ENCODE results near the gene PRKD1.

The PRKD1 gene

GRCh38 chr14:29927376-29928116 lies at the start of gene PRKD1:
Gene PRKD1 (minus strand): TSS chr14:29927847.
- no peak within 1 kb of the TSS for H3K27ac ChIP-seq (ENCODE audit: low read length)
- peaks cover 8% of the 10 kb centered on the region for H3K27me3 ChIP-seq (ENCODE audit: control insufficient read depth, insufficient read depth, low read length)
- peaks cover 8% of the 10 kb centered on the region for H3K4me1 ChIP-seq (ENCODE audit: control insufficient read depth, insufficient read depth, low read length)
- DNase-seq (ENCODE audit: low read depth, low spot score) = no peak
- H3K9me3 ChIP-seq (ENCODE audit: control insufficient read depth, insufficient read depth, low read length) = no peaks in the 10 kb centered on the region
- WGBS (ENCODE audit: insufficient coverage, insufficient read length) = no CpG with 5 or more reads among the region's 91 CpGs
- H3K36me3 ChIP-seq (ENCODE audit: control insufficient read depth, insufficient read depth, low read length) = no peaks in the 10 kb centered on the region
- H3K4me3 ChIP-seq (ENCODE audit: low read length) = peak within 1 kb of the TSS; percentile 54

DNA sequence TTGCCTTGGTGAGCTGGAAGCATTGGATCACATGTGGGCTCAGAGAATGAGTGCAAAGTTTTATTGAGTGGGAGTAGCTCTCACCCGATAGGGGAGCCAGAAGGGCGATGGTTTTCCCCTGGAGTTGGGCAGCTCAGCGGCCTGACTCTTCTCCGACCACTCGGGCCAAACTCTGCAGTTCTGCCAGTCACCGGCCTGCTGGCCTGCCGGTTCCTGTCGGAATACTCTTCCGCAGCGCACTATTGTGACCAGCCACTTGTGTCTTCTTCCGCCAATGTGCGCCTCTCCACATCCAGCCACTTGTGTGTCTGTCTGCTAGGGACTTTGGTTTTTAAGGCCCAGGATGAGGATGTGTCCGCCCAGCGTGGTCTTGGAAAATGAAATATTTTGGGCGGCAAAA lies 43.5 kb upstream of the PRKD1 start:
- Histone ChIP-seq H3K27ac (ENCODE audit: low read length) (no peak overlapping the region), H3K4me3 (ENCODE audit: low read length) (no peak overlapping the region), H3K27me3 (ENCODE audit: control insufficient read depth, insufficient read depth, low read length) (no peaks in the 10 kb centered on the region), H3K9me3 (ENCODE audit: control insufficient read depth, insufficient read depth, low read length) (no peaks in the 10 kb centered on the region), H3K4me1 (ENCODE audit: control insufficient read depth, insufficient read depth, low read length) (no peaks in the 10 kb centered on the region), H3K36me3 (ENCODE audit: control insufficient read depth, insufficient read depth, low read length) (no peaks in the 10 kb centered on the region)
- WGBS (ENCODE audit: insufficient coverage, insufficient read length) = no CpG with 5 or more reads among the region's 15 CpGs
- no peak for DNase-seq (ENCODE audit: low read depth, low spot score)

DNA sequence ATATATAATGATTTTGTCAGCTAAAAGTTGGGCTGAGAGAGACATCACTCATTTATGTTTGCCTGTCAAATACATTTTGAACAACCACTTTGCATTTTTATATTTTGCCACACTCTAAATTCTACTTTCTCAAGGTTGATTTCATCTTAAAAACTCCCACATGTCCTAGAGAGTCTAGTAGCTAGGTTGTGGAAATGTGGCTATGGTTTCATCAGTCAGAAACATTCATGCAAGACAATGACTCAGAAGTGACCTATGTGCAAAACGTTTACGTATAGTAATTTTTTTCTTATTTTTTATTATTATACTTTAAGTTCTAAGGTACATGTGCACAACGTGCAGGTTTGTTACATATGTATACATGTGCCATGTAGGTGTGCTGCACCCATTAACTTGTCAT lies 27.4 kb upstream of the PRKD1 start:
- WGBS (ENCODE audit: insufficient coverage, insufficient read length) = no CpG with 5 or more reads among the region's 3 CpGs
- Histone ChIP-seq H3K27me3 (ENCODE audit: control insufficient read depth, insufficient read depth, low read length) (no peaks in the 10 kb centered on the region), H3K27ac (ENCODE audit: low read length) (no peak overlapping the region), H3K4me1 (ENCODE audit: control insufficient read depth, insufficient read depth, low read length) (no peaks in the 10 kb centered on the region), H3K9me3 (ENCODE audit: control insufficient read depth, insufficient read depth, low read length) (no peaks in the 10 kb centered on the region), H3K36me3 (ENCODE audit: control insufficient read depth, insufficient read depth, low read length) (no peaks in the 10 kb centered on the region), H3K4me3 (ENCODE audit: low read length) (no peak overlapping the region)
- no peak for DNase-seq (ENCODE audit: low read depth, low spot score)

- DNase-seq (ENCODE audit: low read depth, low spot score) = no peak
- Histone ChIP-seq H3K4me1 (ENCODE audit: control insufficient read depth, insufficient read depth, low read length) (no peaks in the 10 kb centered on the region), H3K36me3 (ENCODE audit: control insufficient read depth, insufficient read depth, low read length) (no peaks in the 10 kb centered on the region), H3K4me3 (ENCODE audit: low read length) (no peak overlapping the region), H3K9me3 (ENCODE audit: control insufficient read depth, insufficient read depth, low read length) (no peaks in the 10 kb centered on the region), H3K27ac (ENCODE audit: low read length) (no peak overlapping the region), H3K27me3 (ENCODE audit: control insufficient read depth, insufficient read depth, low read length) (no peaks in the 10 kb centered on the region)
- no CpG with 5 or more reads among the region's 6 CpGs for WGBS (ENCODE audit: insufficient coverage, insufficient read length)
Observed at GRCh38 chr14:29953501-29953900, 25.9 kb upstream of the PRKD1 start.

- DNase-seq (ENCODE audit: low read depth, low spot score) = no peak
- Histone ChIP-seq H3K9me3 (ENCODE audit: control insufficient read depth, insufficient read depth, low read length) (no peaks in the 10 kb centered on the region), H3K27me3 (ENCODE audit: control insufficient read depth, insufficient read depth, low read length) (peaks cover 1% of the 10 kb centered on the region; the same call in 1 of the 2 replicates), H3K36me3 (ENCODE audit: control insufficient read depth, insufficient read depth, low read length) (no peaks in the 10 kb centered on the region), H3K27ac (ENCODE audit: low read length) (no peak overlapping the region), H3K4me1 (ENCODE audit: control insufficient read depth, insufficient read depth, low read length) (peaks cover 2% of the 10 kb centered on the region), H3K4me3 (ENCODE audit: low read length) (no peak overlapping the region)
Observed at GRCh38 chr14:29944091-29944490, 16.4 kb upstream of the PRKD1 start.

GRCh38 chr14:29941401-29941800 lies 13.8 kb upstream of the PRKD1 start:
- Histone ChIP-seq H3K27me3 (ENCODE audit: control insufficient read depth, insufficient read depth, low read length) (peaks cover 1% of the 10 kb centered on the region; the same call in 1 of the 2 replicates), H3K4me3 (ENCODE audit: low read length) (no peak overlapping the region), H3K27ac (ENCODE audit: low read length) (no peak overlapping the region), H3K9me3 (ENCODE audit: control insufficient read depth, insufficient read depth, low read length) (no peaks in the 10 kb centered on the region), H3K36me3 (ENCODE audit: control insufficient read depth, insufficient read depth, low read length) (no peaks in the 10 kb centered on the region), H3K4me1 (ENCODE audit: control insufficient read depth, insufficient read depth, low read length) (peaks cover 2% of the 10 kb centered on the region)
- no peak for DNase-seq (ENCODE audit: low read depth, low spot score)
- WGBS (ENCODE audit: insufficient coverage, insufficient read length) = no CpG with 5 or more reads among the region's 2 CpGs

- DNase-seq (ENCODE audit: low read depth, low spot score) = no peak
- no peak overlapping the region for H3K27ac ChIP-seq (ENCODE audit: low read length)
- no peaks in the 10 kb centered on the region for H3K36me3 ChIP-seq (ENCODE audit: control insufficient read depth, insufficient read depth, low read length)
- H3K4me1 ChIP-seq (ENCODE audit: control insufficient read depth, insufficient read depth, low read length) = peaks cover 2% of the 10 kb centered on the region
- no CpG with 5 or more reads among the region's 3 CpGs for WGBS (ENCODE audit: insufficient coverage, insufficient read length)
- H3K9me3 ChIP-seq (ENCODE audit: control insufficient read depth, insufficient read depth, low read length) = no peaks in the 10 kb centered on the region
- no peak overlapping the region for H3K4me3 ChIP-seq (ENCODE audit: low read length)
- H3K27me3 ChIP-seq (ENCODE audit: control insufficient read depth, insufficient read depth, low read length) = peaks cover 1% of the 10 kb centered on the region; the same call in 1 of the 2 replicates
Observed at GRCh38 chr14:29940482-29940881, 12.8 kb upstream of the PRKD1 start.

DNA sequence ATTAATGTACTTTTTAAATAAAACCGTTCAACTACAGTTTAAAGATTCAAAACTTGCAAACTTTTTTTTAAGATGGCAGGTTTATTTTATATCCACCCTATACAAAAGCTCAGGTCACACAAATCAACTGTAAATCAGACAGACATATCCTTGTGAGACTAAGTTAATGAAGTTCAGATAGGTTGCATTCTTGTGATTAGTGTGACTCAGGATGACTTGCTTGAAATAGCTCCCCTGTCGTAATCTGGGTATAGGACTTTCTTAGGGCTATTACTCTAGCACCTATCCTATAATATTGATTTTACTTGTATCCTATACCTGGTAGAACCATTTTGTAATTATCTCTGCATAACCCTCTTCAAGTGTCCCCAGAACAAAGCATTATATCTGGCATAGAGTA lies 9.5 kb upstream of the PRKD1 start:
- Histone ChIP-seq H3K4me3 (ENCODE audit: low read length) (no peak overlapping the region), H3K9me3 (ENCODE audit: control insufficient read depth, insufficient read depth, low read length) (no peaks in the 10 kb centered on the region), H3K27ac (ENCODE audit: low read length) (no peak overlapping the region), H3K36me3 (ENCODE audit: control insufficient read depth, insufficient read depth, low read length) (no peaks in the 10 kb centered on the region), H3K4me1 (ENCODE audit: control insufficient read depth, insufficient read depth, low read length) (peaks cover 2% of the 10 kb centered on the region), H3K27me3 (ENCODE audit: control insufficient read depth, insufficient read depth, low read length) (peaks cover 1% of the 10 kb centered on the region; the same call in 1 of the 2 replicates)
- no CpG with 5 or more reads among the region's 2 CpGs for WGBS (ENCODE audit: insufficient coverage, insufficient read length)
- DNase-seq (ENCODE audit: low read depth, low spot score) = no peak

- Histone ChIP-seq H3K4me3 (ENCODE audit: low read length) (no peak overlapping the region), H3K9me3 (ENCODE audit: control insufficient read depth, insufficient read depth, low read length) (no peaks in the 10 kb centered on the region), H3K36me3 (ENCODE audit: control insufficient read depth, insufficient read depth, low read length) (no peaks in the 10 kb centered on the region), H3K4me1 (ENCODE audit: control insufficient read depth, insufficient read depth, low read length) (peaks cover 7% of the 10 kb centered on the region), H3K27me3 (ENCODE audit: control insufficient read depth, insufficient read depth, low read length) (peaks cover 8% of the 10 kb centered on the region), H3K27ac (ENCODE audit: low read length) (no peak overlapping the region)
- WGBS (ENCODE audit: insufficient coverage, insufficient read length) = no CpG with 5 or more reads among the region's 2 CpGs
- no peak for DNase-seq (ENCODE audit: low read depth, low spot score)
Observed at GRCh38 chr14:29930283-29930682, 2.6 kb upstream of the PRKD1 start.

DNA sequence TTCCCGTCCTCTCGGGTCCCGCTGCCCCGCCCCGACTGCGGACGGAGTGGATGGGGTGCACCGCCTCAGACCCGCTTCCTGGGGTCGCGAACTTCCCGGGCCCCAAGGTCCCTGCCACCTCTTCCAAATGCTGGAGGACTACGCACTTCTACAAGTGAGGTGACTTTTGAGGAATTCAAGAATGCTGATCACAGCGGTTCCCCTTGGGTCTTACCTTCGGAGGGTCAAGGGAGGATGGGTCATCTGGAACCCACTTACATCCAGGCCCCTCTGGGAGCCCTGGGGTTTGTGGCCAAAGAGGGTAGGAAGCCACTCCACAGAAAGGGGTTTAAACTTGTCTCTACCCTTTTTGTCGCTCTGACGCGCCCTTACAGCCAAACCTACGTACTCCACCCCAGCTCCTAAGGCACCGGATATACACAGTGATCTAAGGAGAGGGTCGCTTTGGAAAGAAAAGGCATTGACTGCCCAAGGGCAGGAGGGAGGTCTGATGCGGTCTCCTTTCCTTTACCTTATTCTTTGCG lies 532 bp upstream of the PRKD1 start:
- no CpG with 5 or more reads among the region's 23 CpGs for WGBS (ENCODE audit: insufficient coverage, insufficient read length)
- peak overlapping the region; percentile 54 for H3K4me3 ChIP-seq (ENCODE audit: low read length)
- H3K27ac ChIP-seq (ENCODE audit: low read length) = no peak overlapping the region

More for the DNA sequence above, 532 bp upstream of the PRKD1 start:
- Histone ChIP-seq H3K9me3 (ENCODE audit: control insufficient read depth, insufficient read depth, low read length) (no peaks in the 10 kb centered on the region), H3K36me3 (ENCODE audit: control insufficient read depth, insufficient read depth, low read length) (no peaks in the 10 kb centered on the region), H3K4me1 (ENCODE audit: control insufficient read depth, insufficient read depth, low read length) (peaks cover 8% of the 10 kb centered on the region), H3K27me3 (ENCODE audit: control insufficient read depth, insufficient read depth, low read length) (peaks cover 8% of the 10 kb centered on the region)
- DNase-seq (ENCODE audit: low read depth, low spot score) = no peak
